D721Med (cell line): ENCODE measurements around the gene SORCS1.

Experiments used
- DNase-seq: peaks from one replicate; pipeline ENCODE4 v3.0.0; 2011; ENCODE audit warnings: low spot score; ENCODE audit not compliant: insufficient read length
- FAIRE-seq: peaks from 2 replicates; lab custom pipeline; 2011; peaks lifted over from hg19 to GRCh38; lab: Jason Lieb, UNC
- TF ChIP-seq, protein P1 (sequence below): IDR thresholded peaks from 2 replicates; pipeline ENCODE4 v1.5.1; 2012; ENCODE audit warnings: mild to moderate bottlenecking, control low read depth; ENCODE audit not compliant: insufficient read depth; ENCODE audit errors: missing control alignments

The SORCS1 gene

GRCh38 chr10:106859892-106860652, 304.4 kb downstream of the SORCS1 start:
- no peak for FAIRE-seq
- TF ChIP-seq, protein P1, sequence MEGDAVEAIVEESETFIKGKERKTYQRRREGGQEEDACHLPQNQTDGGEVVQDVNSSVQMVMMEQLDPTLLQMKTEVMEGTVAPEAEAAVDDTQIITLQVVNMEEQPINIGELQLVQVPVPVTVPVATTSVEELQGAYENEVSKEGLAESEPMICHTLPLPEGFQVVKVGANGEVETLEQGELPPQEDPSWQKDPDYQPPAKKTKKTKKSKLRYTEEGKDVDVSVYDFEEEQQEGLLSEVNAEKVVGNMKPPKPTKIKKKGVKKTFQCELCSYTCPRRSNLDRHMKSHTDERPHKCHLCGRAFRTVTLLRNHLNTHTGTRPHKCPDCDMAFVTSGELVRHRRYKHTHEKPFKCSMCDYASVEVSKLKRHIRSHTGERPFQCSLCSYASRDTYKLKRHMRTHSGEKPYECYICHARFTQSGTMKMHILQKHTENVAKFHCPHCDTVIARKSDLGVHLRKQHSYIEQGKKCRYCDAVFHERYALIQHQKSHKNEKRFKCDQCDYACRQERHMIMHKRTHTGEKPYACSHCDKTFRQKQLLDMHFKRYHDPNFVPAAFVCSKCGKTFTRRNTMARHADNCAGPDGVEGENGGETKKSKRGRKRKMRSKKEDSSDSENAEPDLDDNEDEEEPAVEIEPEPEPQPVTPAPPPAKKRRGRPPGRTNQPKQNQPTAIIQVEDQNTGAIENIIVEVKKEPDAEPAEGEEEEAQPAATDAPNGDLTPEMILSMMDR, result no peak
- DNase-seq, result no peak

DNA sequence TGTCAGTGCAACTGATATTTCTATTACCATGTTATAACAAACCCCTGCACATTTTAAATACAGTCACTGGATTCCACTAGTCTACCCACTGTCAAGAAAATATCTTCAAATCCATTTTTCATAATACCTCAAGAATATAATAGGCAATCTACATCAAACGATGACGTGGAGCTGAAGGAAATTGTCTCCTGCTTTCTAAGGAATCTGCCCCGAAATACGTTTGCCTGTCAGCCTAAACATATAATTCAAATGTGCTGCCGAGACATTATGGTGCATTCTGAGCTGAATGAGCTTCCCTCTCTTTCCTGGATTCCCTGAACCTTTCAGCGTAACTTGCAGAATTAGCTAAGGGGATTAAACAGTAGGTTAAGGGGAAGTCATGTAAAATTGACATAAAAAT, 306.8 kb downstream of the SORCS1 start:
- no peak for FAIRE-seq
- TF ChIP-seq, protein P1, result no peak
- DNase-seq, result no peak

GRCh38 chr10:106857213-106857612, 307.3 kb downstream of the SORCS1 start:
- FAIRE-seq (no peak), DNase-seq (no peak)
- TF ChIP-seq, protein P1, result no peak

GRCh38 chr10:106836933-106837663, 327.4 kb downstream of the SORCS1 start:
- no peak for DNase-seq
- no peak for FAIRE-seq
- TF ChIP-seq, protein P1, result no peak

- no peak for FAIRE-seq
- TF ChIP-seq, protein P1, result no peak
- no peak for DNase-seq
Measured at GRCh38 chr10:106832846-106833245, 331.7 kb downstream of the SORCS1 start.

GRCh38 chr10:106830471-106830870, 334.0 kb downstream of the SORCS1 start:
- no peak for FAIRE-seq
- DNase-seq, result no peak
- TF ChIP-seq, protein P1, result no peak

GRCh38 chr10:106830006-106830405, 334.5 kb downstream of the SORCS1 start:
- DNase-seq (no peak), FAIRE-seq (no peak)
- TF ChIP-seq, protein P1, result no peak
